ENCODE measurements around the gene TCEANC2.

TCEANC2 gene

DNA sequence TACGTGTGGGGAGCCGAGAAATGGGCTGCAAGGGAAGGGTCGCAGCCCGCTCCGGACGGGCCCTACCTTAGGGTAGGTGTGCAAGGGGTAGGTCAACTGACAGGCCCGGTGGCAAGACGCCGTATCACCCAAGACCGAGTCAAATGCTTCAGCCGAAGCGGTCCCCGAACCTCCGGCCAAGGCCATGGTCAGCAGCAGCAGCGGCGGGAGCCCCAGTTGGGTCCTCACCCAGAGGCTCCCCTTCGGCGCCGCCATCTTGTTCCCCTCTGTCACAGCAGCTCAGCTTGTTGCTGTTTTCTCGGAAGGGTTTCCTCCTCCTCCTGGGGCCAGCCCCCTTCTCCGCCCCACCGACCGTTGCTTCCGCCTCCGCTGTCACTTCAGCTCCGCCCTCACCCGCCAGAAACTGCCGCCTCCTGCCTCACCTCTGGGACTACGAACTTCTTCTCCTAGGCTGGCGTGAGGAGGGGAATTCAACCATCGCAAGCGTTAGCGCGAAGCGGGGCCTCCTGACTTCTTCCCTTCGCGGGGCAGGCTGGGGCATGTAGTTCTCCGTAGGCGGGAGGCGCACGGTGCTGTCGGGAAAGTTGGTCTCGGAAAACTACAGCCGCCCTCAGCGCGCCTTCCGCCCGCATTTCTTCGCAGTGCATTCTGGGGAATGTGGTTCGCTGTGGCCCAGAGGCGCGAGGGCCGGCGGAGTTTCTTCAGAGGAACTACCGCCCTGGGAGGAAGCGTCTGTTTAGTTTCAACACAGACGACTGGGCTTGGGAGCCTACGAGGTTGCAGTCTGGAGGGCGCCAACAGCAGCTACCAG, at the start of gene TCEANC2, which contains the start of gene TMEM59:
TCEANC2 (plus strand) TSS at position 675 of the 811 bp plus-strand sequence. CDS start 815 bp downstream, outside the sequence.
TMEM59 (minus strand) TSS at position 271 of the 811 bp plus-strand sequence; CDS start at position 255, 16 bp downstream.
- no peak for TF ChIP-seq GATA3 (IDR thresholded peaks at IDR 0.05; ENCODE audit: low read depth, low read length)
- no peak; the same call in 1 of the 2 replicates for TF ChIP-seq GATA2 (IDR thresholded peaks at IDR 0.05; ENCODE audit: low read depth, low read length)

DNA sequence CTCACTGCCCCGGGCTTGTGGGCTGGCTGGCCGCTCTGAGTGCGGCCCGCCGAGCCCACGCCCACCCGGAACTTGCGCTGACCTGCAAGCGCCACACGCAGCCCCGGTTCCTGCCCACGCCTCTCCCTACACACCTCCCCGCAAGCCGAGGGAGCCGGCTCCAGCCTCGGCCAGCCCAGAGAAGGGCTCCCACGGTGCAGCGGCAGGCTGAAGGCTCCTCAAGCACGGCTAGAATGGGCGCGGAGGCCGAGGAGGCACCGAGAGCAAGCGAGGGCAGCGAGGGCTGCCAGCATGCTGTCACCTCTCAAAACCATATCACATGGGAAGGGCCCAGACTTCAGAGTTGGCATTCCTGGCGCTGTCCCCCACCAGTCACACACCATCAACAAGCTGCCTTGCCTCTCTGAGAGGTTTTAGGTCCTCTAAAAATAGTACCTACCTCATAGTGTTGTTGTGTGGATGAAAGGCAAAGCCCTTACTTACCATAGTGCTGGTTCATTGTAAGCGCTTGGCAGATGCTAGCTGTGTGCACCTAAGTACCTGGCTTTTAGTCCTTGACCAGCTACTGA, 48.8 kb upstream of the TCEANC2 start:
- TF ChIP-seq GATA3 (IDR thresholded peaks at IDR 0.05; ENCODE audit: low read depth, low read length) (no peak), GATA2 (IDR thresholded peaks at IDR 0.05; ENCODE audit: low read depth, low read length) (no peak)

DNA sequence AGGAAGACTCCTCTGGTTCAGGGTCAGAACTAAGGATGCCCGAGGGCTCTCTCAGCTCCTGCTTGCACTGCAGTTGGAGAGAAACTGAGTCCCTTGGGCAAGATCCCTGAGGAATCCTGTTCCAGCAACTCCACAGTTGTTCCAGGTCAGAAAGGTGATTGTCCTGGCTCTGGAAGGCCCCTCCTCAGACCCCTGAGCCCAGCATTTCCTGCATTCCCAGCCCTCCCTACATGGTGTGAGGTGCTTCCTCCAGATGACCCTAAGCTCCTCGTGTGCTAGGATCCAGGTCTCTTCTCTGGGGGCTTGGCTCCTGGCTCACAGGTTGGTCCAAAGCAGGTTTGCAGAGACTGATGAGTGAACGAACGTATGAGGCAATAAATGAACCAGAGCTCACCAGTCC, 46.9 kb upstream of the TCEANC2 start:
- TF ChIP-seq GATA2 (IDR thresholded peaks at IDR 0.05; ENCODE audit: low read depth, low read length) (no peak), GATA3 (IDR thresholded peaks at IDR 0.05; ENCODE audit: low read depth, low read length) (no peak)

DNA sequence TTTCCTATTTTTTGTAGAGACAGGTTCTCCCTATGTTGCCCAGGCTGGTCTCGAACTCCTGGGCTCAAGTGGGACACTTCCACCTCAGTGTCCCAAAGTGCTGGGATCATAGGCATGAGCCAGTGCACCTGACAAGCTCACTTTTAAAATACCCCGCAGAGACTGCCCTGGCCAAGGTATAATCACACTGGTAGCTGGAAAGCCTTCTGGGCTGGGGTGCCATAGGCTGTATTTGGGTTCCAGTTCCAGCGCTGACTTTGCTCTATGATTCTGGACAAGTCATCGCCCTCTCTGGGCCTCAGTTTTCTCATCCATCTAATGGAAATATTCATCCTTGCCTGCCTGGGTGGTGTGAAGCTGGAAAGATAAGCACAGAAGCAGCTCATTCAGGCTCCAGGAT, 45.8 kb upstream of the TCEANC2 start:
- TF ChIP-seq GATA2 (IDR thresholded peaks at IDR 0.05; ENCODE audit: low read depth, low read length), result no peak
- no peak for TF ChIP-seq GATA3 (IDR thresholded peaks at IDR 0.05; ENCODE audit: low read depth, low read length)

DNA sequence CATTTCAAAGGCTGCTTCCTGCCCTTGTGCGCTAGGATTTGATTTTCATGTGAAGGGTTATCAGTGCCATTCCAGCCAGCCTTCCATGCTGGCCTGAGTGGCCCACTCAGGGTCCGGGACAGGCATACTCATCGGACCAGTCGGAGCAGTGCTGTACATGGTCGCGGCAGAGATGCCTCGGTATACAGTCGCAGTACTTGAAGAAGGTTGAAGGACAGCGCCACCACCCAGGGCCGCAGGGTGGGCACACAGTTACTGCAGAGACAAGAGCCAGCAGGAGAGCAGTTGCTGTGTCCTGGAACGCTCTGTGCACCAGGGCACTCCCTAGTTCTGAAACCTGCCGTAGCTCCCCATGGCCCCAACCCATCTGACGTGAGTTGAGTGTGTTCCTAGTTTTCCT, 44.5 kb upstream of the TCEANC2 start:
- TF ChIP-seq GATA2 (IDR thresholded peaks at IDR 0.05; ENCODE audit: low read depth, low read length), result no peak
- no peak for TF ChIP-seq GATA3 (IDR thresholded peaks at IDR 0.05; ENCODE audit: low read depth, low read length)

DNA sequence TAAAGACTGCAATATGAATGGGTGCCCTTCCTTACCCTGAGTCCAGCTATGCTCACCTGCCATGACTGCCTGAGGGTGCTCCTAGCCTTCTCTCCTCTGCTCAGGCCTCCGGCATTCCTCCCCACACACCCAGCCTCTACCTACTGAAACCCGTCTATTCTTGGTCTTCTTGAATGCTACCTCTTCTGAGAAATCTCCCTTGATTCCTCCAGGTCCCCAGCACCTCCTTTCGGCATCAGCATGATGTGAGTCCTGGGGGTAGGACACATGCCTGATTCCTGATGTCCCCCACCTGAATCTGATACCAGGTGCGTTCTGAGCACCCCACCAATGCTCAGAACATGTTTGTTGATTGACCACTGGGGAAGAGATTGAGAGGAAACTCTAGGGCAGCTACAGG, 44.0 kb upstream of the TCEANC2 start:
- TF ChIP-seq GATA3 (IDR thresholded peaks at IDR 0.05; ENCODE audit: low read depth, low read length) (no peak), GATA2 (IDR thresholded peaks at IDR 0.05; ENCODE audit: low read depth, low read length) (no peak)

DNA sequence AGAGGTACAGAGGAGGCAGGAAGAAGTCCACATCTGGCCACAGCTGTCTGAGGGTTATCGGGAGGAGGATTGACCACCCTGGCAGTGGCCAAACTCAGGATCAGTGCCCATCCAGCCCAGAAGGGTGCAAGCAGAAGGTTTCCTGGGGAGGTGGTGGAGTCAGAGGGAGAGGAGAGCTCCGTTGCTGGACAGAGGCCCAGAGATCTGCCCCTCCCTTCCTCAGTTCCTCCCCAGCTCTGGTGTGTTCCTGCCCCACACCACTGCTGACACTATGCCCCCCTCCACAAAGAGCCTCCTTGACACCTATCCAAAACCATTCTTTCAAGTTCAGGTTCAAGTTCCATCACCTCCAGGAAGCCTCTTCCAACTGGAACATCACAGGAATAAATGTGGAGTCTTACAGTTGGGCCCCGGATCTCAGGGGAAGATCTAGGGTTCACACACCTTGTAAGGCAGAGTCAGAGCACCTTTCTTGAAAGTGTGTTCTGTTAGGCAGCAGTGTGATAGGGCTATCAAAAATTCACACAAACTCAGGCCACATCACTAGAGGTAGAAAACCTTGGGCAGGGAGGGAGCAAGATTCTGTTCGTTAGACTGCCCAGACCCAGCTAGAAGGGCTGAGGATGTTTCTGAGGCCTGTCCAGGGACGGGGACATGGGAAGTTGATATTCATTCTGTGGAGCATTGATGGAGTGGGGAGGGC, 42.8 kb upstream of the TCEANC2 start:
- no peak for TF ChIP-seq GATA3 (IDR thresholded peaks at IDR 0.05; ENCODE audit: low read depth, low read length)
- TF ChIP-seq GATA2 (IDR thresholded peaks at IDR 0.05; ENCODE audit: low read depth, low read length), result no peak

DNA sequence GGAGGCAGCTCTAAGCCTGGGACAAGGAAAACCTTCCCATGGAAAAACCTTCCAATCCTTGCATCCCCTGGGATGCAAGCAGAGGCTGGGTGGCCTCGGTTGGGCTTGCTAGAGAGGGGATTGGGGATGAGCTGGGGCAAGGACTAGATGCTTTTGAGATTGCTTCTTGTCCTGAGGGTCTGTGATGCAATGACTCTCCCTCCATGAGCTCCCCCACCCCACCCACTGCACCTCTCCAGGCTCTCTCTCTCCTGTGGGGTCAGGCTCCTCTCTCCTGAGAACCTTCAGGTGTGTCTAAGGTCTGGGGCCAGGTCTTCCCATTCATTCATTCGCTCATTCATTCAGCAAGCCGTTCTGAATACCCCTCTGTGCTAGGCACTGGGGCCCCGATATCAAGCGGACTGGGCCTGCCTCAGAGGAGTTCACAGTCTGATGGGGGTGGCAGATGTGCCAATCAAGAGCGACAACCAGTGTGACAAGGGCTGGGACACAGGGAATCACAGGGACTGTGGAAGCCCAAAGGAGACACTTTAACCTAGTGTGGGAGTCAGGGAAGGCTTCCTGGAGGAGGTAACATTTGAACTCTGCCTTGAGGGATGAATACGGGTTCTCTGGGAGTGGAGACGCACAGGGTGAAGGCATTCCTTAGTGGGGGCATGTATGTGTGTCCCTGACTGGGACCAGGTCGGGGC, 41.9 kb upstream of the TCEANC2 start:
- TF ChIP-seq GATA3 (IDR thresholded peaks at IDR 0.05; ENCODE audit: low read depth, low read length) (no peak), GATA2 (IDR thresholded peaks at IDR 0.05; ENCODE audit: low read depth, low read length) (no peak)

DNA sequence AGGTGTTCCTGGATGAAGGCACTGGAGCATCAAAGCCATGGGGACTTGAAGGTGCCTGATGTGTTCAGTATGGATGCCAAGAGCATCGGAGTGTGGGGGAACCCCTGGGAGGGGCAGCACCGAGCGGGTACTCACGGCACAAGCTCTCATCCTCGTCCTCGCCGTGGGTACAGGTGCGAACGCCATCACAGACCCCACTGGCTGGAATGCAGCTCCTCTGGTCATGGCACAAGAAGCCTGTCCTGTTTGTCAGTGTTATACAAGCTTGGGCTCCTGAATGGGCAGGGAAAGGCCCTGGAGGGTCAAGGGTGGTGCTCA, 41.4 kb upstream of the TCEANC2 start:
- TF ChIP-seq GATA3 (IDR thresholded peaks at IDR 0.05; ENCODE audit: low read depth, low read length) (no peak), GATA2 (IDR thresholded peaks at IDR 0.05; ENCODE audit: low read depth, low read length) (no peak)

DNA sequence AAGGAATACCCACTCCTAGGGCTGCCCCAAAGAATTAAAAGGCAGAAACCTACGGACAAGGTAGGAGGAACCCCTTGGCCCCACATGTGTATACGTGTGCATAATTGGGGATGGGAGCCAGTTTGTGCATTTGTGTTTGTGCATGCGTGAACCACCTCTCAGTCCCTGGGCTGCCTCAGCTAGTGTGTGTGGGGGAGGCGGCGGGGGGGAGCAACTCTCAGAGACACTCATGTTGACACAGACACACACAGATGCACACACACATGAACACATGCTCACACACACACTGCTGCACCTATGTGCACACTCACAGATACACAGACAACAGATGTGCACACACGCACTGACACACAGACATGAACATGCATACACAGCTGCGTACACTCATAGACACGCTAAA, 40.5 kb upstream of the TCEANC2 start:
- TF ChIP-seq GATA2 (IDR thresholded peaks at IDR 0.05; ENCODE audit: low read depth, low read length), result no peak
- no peak for TF ChIP-seq GATA3 (IDR thresholded peaks at IDR 0.05; ENCODE audit: low read depth, low read length)

DNA sequence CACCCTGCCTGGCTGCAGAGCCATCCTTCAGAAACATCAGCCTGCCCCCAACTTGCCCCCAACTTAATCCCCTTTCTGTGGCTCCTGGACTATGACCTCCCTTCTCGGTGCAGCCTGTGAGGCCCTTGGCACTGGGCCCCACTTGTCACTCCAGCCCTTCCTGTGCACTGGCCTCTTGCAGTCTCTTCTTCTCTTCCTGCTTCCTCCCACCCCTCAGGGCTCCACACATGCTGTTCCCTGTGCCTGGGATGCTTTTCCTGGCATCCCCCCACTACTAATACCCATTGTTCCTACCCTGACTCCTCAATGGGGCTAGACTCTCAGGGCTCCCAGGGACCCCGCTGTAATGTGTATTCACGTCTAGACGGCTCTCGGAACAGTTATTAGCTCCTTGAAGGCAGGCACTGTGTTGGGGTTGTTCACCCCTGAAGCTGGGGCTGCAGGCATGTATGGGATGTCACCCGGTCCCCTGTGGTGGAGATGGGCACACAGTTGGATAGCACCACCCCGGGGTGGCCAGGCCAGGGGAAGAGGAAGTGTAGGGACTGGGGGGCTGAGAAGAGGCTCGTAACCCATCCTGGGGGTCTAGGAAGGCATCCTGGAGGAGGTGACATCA, 39.9 kb upstream of the TCEANC2 start:
- TF ChIP-seq GATA3 (IDR thresholded peaks at IDR 0.05; ENCODE audit: low read depth, low read length), result no peak
- TF ChIP-seq GATA2 (IDR thresholded peaks at IDR 0.05; ENCODE audit: low read depth, low read length), result no peak

DNA sequence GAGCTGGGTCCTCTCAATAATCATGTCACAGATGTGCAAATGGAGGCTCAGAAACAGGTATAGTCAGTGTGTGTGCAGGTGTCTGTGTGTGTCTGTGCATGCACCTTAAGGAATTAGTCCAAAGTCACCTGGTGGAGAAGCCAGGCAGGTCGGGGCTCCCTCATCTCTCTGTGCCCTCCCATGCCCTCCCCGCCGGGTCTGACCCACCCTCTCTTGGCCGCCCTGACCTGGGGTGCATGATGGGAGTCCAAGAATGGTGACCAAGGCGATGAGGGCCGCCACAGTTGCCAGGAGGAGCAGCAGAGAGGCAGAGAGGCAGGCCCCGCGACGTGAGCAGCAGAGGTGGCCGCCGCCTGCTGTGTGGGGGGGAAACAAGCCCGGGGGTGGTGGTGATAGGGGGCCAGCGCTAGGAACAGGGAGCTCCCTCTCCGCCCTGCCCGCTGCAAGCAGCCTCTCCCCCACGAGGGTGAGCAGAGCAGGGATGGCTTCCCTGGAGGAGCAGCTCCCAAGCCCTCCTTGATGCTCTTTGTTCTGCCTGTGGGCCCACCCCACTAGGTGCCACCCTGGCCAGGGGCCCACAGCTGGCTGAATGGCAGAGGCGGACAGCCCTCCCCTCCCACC, 39.3 kb upstream of the TCEANC2 start:
- TF ChIP-seq GATA3 (IDR thresholded peaks at IDR 0.05; ENCODE audit: low read depth, low read length) (no peak), GATA2 (IDR thresholded peaks at IDR 0.05; ENCODE audit: low read depth, low read length) (no peak)

Data from SH-SY5Y (cell line).